ENCODE measurements around the gene ALDH1L1.
A peak's percentile ranks its signal among the peaks of the same experiment; 100 is the strongest.

The ALDH1L1 gene

GRCh38 chr3:126154391-126155279 is 25.8 kb downstream of the ALDH1L1 start:
- DNase-seq, result no peak

- DNase-seq, result no peak
Observed at GRCh38 chr3:126153695-126154360, 26.6 kb downstream of the ALDH1L1 start.

DNA sequence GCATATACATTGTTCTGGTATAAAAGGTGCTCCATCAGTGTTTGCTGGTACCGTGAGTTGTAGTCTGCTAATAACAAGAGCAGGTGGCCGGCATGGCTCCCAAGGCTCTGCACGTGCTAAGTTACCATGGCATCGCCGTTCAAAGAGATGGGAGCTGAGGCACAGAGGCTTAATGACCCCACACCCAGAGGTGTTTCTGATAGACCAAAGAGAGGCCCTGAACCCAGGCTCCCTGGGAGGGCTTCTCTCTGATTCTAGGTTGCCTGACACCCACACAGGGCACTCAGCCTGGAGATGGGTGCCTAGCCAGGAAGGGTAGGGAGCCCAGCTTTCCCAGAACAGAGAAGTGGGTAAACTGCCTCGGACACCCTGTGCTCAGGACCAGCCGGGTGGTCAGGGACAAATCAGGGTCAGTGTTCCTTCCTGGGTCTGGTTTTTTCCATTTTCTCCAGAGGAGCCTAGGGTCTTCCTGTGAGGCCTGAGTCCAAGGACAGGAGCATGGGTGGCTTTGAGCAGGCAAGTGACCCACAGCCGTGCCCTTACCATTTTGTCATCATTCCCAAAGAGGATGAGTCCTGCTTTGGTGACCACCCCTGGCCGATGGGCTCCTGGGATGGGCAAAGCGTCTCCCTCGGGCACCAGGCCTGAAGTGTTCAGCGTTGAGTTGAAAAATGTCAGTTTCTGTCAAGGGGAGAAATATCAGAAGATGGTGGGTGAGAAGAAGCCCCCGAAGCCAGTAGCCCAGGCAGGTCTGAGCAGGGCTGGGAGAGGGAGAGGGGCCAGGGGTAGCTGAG is 27.3 kb downstream of the ALDH1L1 start:
- no peak for DNase-seq

- no peak for DNase-seq
Observed at GRCh38 chr3:126152458-126152857, 27.9 kb downstream of the ALDH1L1 start.

DNA sequence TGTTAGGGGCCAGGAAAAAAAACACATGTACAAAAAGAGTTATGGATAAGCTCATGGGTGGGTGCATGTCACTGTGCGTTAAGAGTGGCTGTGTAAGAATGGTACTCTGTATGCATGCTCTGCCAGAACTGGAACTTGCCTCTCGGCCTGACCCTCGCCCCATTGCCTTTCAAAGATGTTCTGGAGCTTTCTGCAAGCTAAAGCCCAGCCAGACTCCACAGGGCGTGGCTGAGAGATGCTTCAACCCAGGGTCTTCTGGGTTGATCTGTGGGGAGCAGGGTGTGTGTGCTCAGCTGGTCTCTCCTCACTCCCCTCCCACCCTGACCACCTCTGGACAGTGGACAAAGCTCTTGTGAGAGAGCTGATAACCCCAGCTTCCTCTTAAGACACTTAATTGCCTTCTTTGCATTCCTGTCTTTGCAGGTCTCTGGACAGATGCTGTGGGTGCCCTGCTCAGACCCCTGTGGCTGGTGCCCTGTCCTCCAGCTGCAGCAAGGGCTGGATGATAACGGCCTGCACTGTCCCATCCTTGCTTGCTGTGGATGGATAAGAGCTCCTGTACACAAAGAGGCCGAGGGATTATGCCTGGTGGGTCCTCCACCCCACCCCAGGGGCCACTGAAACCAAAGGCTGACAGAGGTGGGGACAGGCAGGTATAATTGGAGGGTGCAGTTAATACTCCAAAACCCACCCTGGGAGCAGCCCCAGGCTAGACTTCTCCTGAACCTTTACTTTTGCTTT is 28.7 kb downstream of the ALDH1L1 start:
- no peak for DNase-seq

- no peak for DNase-seq
Observed at GRCh38 chr3:126149960-126150515, 30.3 kb downstream of the ALDH1L1 start.

GRCh38 chr3:126149256-126149902 is 31.0 kb downstream of the ALDH1L1 start:
- no peak for DNase-seq

- no peak for DNase-seq
Observed at GRCh38 chr3:126147932-126148683, 32.3 kb downstream of the ALDH1L1 start.

- DNase-seq, result no peak
Observed at GRCh38 chr3:126147147-126147931, 33.0 kb downstream of the ALDH1L1 start.

GRCh38 chr3:126146525-126147146 is 33.8 kb downstream of the ALDH1L1 start:
- DNase-seq, result no peak

GRCh38 chr3:126146034-126146433 is 34.4 kb downstream of the ALDH1L1 start:
- no peak for DNase-seq

GRCh38 chr3:126142652-126143051 is 37.7 kb downstream of the ALDH1L1 start:
- no peak for DNase-seq

DNA sequence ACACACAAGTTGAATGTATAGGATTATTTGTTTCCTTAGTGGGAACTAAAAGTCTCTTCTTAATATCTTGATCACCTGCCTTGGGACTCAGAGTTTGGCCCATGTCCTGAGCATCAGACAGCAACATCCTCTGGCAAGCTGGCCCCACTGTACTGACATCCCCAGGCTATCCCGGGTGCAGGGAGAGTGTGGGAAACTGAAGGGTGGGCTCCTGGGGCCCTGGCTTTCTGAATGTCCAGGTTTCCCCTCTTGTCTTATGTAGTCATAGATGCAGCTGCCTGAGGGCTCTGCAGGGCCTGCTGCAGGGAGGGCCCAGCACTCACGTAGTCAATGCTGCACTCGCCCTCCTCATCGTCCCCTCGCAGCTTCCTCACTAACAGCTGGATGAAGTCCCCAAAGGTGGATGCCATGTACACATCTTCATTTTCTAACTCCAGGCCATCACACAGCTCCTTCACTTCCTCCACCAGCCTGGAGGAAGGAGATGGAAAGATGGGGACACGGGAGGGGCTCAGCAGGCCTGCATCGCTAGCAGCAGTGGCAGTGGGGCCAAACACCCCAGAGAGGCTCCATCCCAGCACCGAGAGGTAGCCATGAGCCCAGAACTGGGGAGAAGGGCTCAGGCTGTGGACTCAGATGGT is 42.8 kb downstream of the ALDH1L1 start:
- DNase-seq, result no peak

- no peak for DNase-seq
Observed at GRCh38 chr3:126136428-126137220, 43.8 kb downstream of the ALDH1L1 start.

- no peak for DNase-seq
Observed at GRCh38 chr3:126135406-126136076, 44.8 kb downstream of the ALDH1L1 start.

DNA sequence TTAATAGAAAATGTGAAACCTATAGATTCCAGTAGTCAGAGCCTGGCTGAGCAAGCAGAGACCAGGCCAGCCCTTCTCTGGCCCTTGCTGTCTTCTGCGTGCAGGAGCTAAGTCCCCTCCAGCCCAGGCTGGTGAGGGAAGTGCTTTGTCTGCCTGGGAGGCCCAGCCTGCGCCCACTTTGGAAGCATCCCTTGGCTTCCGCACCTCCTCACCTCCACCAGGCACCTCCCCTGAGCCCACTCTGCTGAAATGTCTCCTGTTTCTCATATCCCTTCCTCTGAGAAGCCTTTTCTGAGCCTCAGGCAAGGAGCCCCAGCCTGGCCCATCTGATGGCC is 45.3 kb downstream of the ALDH1L1 start:
- DNase-seq, result no peak

DNA sequence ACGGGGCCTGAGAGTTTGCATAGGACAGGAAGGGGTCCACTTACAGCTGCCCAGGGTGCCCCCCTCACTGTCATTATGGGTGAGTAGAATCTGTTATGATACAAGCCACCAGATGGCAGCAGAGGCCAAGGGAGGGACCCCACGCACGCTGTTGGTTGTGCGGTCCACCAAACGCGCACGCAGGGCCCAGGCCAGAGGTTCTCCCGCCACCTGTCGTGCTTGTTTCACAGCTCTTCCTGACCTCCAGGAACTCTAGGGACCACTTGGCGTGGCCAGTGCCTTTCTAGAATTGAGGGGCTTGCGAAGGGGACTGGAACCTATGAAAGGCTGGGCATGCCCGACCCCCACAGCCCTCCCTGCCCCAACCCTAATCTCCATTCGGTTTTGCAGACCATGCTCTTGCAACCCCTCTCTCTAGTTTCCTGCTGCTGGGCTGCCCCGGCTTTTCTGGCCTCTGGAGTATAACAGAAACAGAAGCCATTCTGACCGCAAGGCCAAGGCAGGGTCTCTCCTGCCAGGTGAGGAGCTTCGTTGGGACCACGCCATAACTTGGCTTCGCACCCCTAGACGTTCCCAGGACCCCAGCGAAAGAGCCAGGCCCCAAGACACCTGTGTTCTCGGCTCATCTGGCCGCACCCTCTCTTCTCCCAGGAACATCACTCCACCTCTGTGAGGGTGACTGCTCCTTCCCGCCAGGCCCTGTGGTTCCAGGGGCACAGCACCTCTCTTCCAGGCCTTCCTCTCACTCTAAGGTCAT is 46.0 kb downstream of the ALDH1L1 start:
- DNase-seq, result peak; percentile 39
